ENCODE measurements around the gene GREB1. TPM values are rescaled to one million over a fixed set of nuclear protein-coding genes. Genes with fewer than 3 reads are reported as not detected.

The GREB1 gene
- total and polyA plus RNA-seq, 2 donors (not counting 1 experiment from before 2014, with no cell fraction given), result 0.04 to 0.39 TPM

- Histone ChIP-seq H3K79me2 (ENCODE audit: control insufficient read depth, insufficient read depth, low read length) (no peaks in the 10 kb centered on the region), H3K9me3 (ENCODE audit: control extremely low read depth in 1 of 3, control insufficient read depth in 2 of 3, insufficient read depth in 1 of 3, low read length in 2 of 3) (peaks cover 0 to 19% (median 0%) of the 10 kb centered on the region in 3 donors), H3K4me1 (ENCODE audit: control insufficient read depth in 2 of 2, insufficient read depth in 2 of 2, low read length in 2 of 2) (peaks cover 6 to 9% of the 10 kb centered on the region in 2 donors), H3K27ac (ENCODE audit: low read length in 2 of 2) (no peak overlapping the region), H3K36me3 (replicated peaks in 1 of 2; ENCODE audit: control extremely low read depth in 1 of 2, control insufficient read depth in 1 of 2, extremely low read depth in 1 of 2, insufficient read depth in 2 of 2, low read length in 1 of 2) (no peaks in the 10 kb centered on the region), H3K27me3 (replicated peaks in 1 of 4; ENCODE audit: control extremely low read depth in 1 of 4, control insufficient read depth in 3 of 4, insufficient read depth in 4 of 4, low read length in 3 of 4) (peaks cover 0 to 41% (median 10%) of the 10 kb centered on the region in 4 experiments), H3K4me3 (ENCODE audit: control extremely low read depth in 1 of 5, extremely low read depth in 1 of 5, insufficient read depth in 1 of 5, low read depth in 2 of 5, low read length in 4 of 5) (no peak overlapping the region), H2AFZ (ENCODE audit: insufficient read depth, low read depth, low read length, poor library complexity, severe bottlenecking) (no peak overlapping the region), H3K4me2 (replicated peaks; ENCODE audit: low read depth, low read length, poor library complexity, severe bottlenecking) (peak overlapping the region; percentile 27), H3K9ac (ENCODE audit: low read length) (no peak overlapping the region), H4K20me1 (ENCODE audit: control insufficient read depth, insufficient read depth, low read length, poor library complexity, severe bottlenecking) (no peaks in the 10 kb centered on the region)
- H3K27me3 Mint-ChIP-seq, result peaks cover 38% of the 10 kb centered on the region
- H3K27ac Mint-ChIP-seq, result no peak overlapping the region
- ChIA-PET POLR2A (no interaction called here), CTCF (interaction anchor here (0.6 kb wide), 1 partner anchor 722 kb away, joined by 3 read pairs; no protein-coding TSS in a partner anchor)
- peak; percentile 28 for DNase-seq
- no peak for ATAC-seq (ENCODE audit: low read depth)
- H3K4me3 Mint-ChIP-seq, result no peak overlapping the region
- peaks cover 3% of the 10 kb centered on the region for H3K9me3 Mint-ChIP-seq (ENCODE audit: insufficient read depth)
- H3K4me1 Mint-ChIP-seq, result peaks cover 13% of the 10 kb centered on the region
- intact Hi-C loops (cut with micrococcal nuclease), result no loop called here
- TF ChIP-seq CTCF (IDR thresholded peaks at IDR 0.05), result no peak
- TF ChIP-seq EZH2 (IDR thresholded peaks at IDR 0.05; ENCODE audit: borderline replicate concordance, insufficient read depth, low read depth, low read length, poor library complexity, severe bottlenecking), result no peak
- no CpG with 5 or more reads among the region's 3 CpGs for WGBS (ENCODE audit: insufficient coverage)
Observed at GRCh38 chr2:11672407-11672806, 138.6 kb downstream of the GREB1 start.

GRCh38 chr2:11674983-11675382 lies 141.1 kb downstream of the GREB1 start:
- peaks cover 0 to 43% (median 8%) of the 10 kb centered on the region in 4 experiments for H3K27me3 ChIP-seq (replicated peaks in 1 of 4; ENCODE audit: control extremely low read depth in 1 of 4, control insufficient read depth in 3 of 4, insufficient read depth in 4 of 4, low read length in 3 of 4)
- Mint-ChIP-seq H3K27me3 (peaks cover 37% of the 10 kb centered on the region), H3K4me1 (peaks cover 13% of the 10 kb centered on the region), H3K9me3 (ENCODE audit: insufficient read depth) (peaks cover 3% of the 10 kb centered on the region), H3K27ac (no peak overlapping the region), H3K4me3 (no peak overlapping the region)
- intact Hi-C loops (cut with micrococcal nuclease), result no loop called here
- 80% methylated on average over 10 of the region's 10 CpGs for WGBS (ENCODE audit: insufficient coverage)
- no peaks in the 10 kb centered on the region for H3K36me3 ChIP-seq (replicated peaks in 1 of 2; ENCODE audit: control extremely low read depth in 1 of 2, control insufficient read depth in 1 of 2, extremely low read depth in 1 of 2, insufficient read depth in 2 of 2, low read length in 1 of 2)
- no peak overlapping the region for H3K4me2 ChIP-seq (replicated peaks; ENCODE audit: low read depth, low read length, poor library complexity, severe bottlenecking)
- no peaks in the 10 kb centered on the region for H3K79me2 ChIP-seq (ENCODE audit: control insufficient read depth, insufficient read depth, low read length)
- ChIA-PET POLR2A (no interaction called here), CTCF (interaction anchor here (1.1 to 1.6 kb wide), 2 partner anchors 10 to 16 kb away, joined by 3 read pairs; no protein-coding TSS in a partner anchor)
- ATAC-seq (ENCODE audit: low read depth) (no peak), DNase-seq (no peak)
- no peak overlapping the region for H3K9ac ChIP-seq (ENCODE audit: low read length)
- peaks cover 6 to 9% of the 10 kb centered on the region in 2 donors for H3K4me1 ChIP-seq (ENCODE audit: control insufficient read depth in 2 of 2, insufficient read depth in 2 of 2, low read length in 2 of 2)
- H3K4me3 ChIP-seq (ENCODE audit: control extremely low read depth in 1 of 5, extremely low read depth in 1 of 5, insufficient read depth in 1 of 5, low read depth in 2 of 5, low read length in 4 of 5), result no peak overlapping the region
- H2AFZ ChIP-seq (ENCODE audit: insufficient read depth, low read depth, low read length, poor library complexity, severe bottlenecking), result no peak overlapping the region
- H3K9me3 ChIP-seq (ENCODE audit: control extremely low read depth in 1 of 3, control insufficient read depth in 2 of 3, insufficient read depth in 1 of 3, low read length in 2 of 3), result peaks cover 0 to 19% (median 0%) of the 10 kb centered on the region in 3 donors
- H3K27ac ChIP-seq (ENCODE audit: low read length in 2 of 2), result no peak overlapping the region
- no peak for TF ChIP-seq CTCF (IDR thresholded peaks at IDR 0.05)
- TF ChIP-seq EZH2 (IDR thresholded peaks at IDR 0.05; ENCODE audit: borderline replicate concordance, insufficient read depth, low read depth, low read length, poor library complexity, severe bottlenecking), result no peak
- no peaks in the 10 kb centered on the region for H4K20me1 ChIP-seq (ENCODE audit: control insufficient read depth, insufficient read depth, low read length, poor library complexity, severe bottlenecking)

Data from B cell (primary cell).